SK-N-SH treated with all-trans-retinoic acid at 6 μM for 48 hours (cell line): ENCODE results near the gene CSRP1.

Experiments used
- ATAC-seq: fragments of 200-7000 bp; cut with Tn5 transposase; 3 replicates; pipeline ENCODE4 v1.9.1; 2020; ENCODE audit warnings: mild to moderate bottlenecking, moderate library complexity
- ARNTL ChIP-seq: fragments of 450-650 bp; formaldehyde crosslinking; IDR thresholded peaks from 2 replicates; pipeline ENCODE4 v1.5.0; 2020; ENCODE audit warnings: low read depth, mild to moderate bottlenecking, moderate library complexity, borderline replicate concordance
- BACH2 ChIP-seq: fragments of 250-450 bp; sonication (Bioruptor Pico); IDR thresholded peaks from 2 replicates; pipeline ENCODE4 v1.9.0; 2021; ENCODE audit warnings: mild to moderate bottlenecking, borderline replicate concordance
- CSDC2 ChIP-seq: fragments of 250-450 bp; sonication (Bioruptor Pico); IDR thresholded peaks from 2 replicates; pipeline ENCODE4 v1.5.0; 2020; ENCODE audit warnings: mild to moderate bottlenecking, moderate library complexity
- ESRRG ChIP-seq: fragments of 250-450 bp; sonication (Bioruptor Pico); IDR thresholded peaks from 2 replicates; pipeline ENCODE4 v1.6.1; 2021; ENCODE audit warnings: mild to moderate bottlenecking
- GLIS3 ChIP-seq: fragments of 250-450 bp; sonication (Bioruptor Pico); IDR thresholded peaks from 2 replicates; pipeline ENCODE4 v1.5.0; 2020; ENCODE audit warnings: mild to moderate bottlenecking, moderate library complexity
- ISL1 ChIP-seq: fragments of 250-450 bp; sonication (Bioruptor Pico); IDR thresholded peaks from 2 replicates; pipeline ENCODE4 v2.1.2; 2022; ENCODE audit warnings: mild to moderate bottlenecking, moderate library complexity
- OSR1 ChIP-seq: fragments of 250-450 bp; sonication (Bioruptor Pico); IDR thresholded peaks from 2 replicates; pipeline ENCODE4 v1.8.0; 2022; ENCODE audit warnings: moderate library complexity, mild to moderate bottlenecking, inconsistent platforms
- PPARA ChIP-seq: fragments of 250-450 bp; sonication (Bioruptor Pico); IDR thresholded peaks from 2 replicates; pipeline ENCODE4 v1.5.0; 2020; ENCODE audit warnings: mild to moderate bottlenecking, borderline replicate concordance
- TCF4 ChIP-seq: fragments of 250-450 bp; sonication (Bioruptor Pico); IDR thresholded peaks from 2 replicates; pipeline ENCODE4 v1.8.0; 2021; ENCODE audit warnings: mild to moderate bottlenecking, moderate library complexity, borderline replicate concordance
- TOX ChIP-seq: fragments of 250-450 bp; sonication (Bioruptor Pico); IDR thresholded peaks from 2 replicates; pipeline ENCODE4 v1.8.0; 2021; ENCODE audit warnings: mild to moderate bottlenecking, moderate library complexity, borderline replicate concordance
- ZC3H10 ChIP-seq: fragments of 250-450 bp; sonication (Bioruptor Pico); IDR thresholded peaks from 2 replicates; pipeline ENCODE4 v1.5.1; 2021; ENCODE audit warnings: mild to moderate bottlenecking, moderate library complexity
- ZFP3 ChIP-seq: fragments of 250-450 bp; sonication (Bioruptor Pico); IDR thresholded peaks from 2 replicates; pipeline ENCODE4 v1.5.0; 2020; ENCODE audit warnings: mild to moderate bottlenecking, moderate library complexity
- ZFP30 ChIP-seq: fragments of 450-650 bp; formaldehyde crosslinking; IDR thresholded peaks from 2 replicates; pipeline ENCODE4 v1.5.0; 2022; ENCODE audit warnings: mild to moderate bottlenecking, moderate library complexity
- ZNF565 ChIP-seq: fragments of 450-650 bp; formaldehyde crosslinking; conservative IDR thresholded peaks from 2 replicates; pipeline ENCODE4 v1.5.0; 2020; ENCODE audit warnings: low read depth, mild to moderate bottlenecking, moderate library complexity
- ZNF8 ChIP-seq: fragments of 450-650 bp; formaldehyde crosslinking; IDR thresholded peaks from 2 replicates; pipeline ENCODE4 v1.5.0; 2020; ENCODE audit warnings: mild to moderate bottlenecking, moderate library complexity
- TF ChIP-seq, protein P1 (sequence below): fragments of 250-450 bp; sonication (Bioruptor Pico); IDR thresholded peaks from 2 replicates; pipeline ENCODE4 v1.5.0; 2020; ENCODE audit warnings: mild to moderate bottlenecking, moderate library complexity
- TF ChIP-seq, protein P2 (sequence below): fragments of 250-450 bp; sonication (Bioruptor Pico); IDR thresholded peaks from 2 replicates; pipeline ENCODE4 v1.5.1; 2020; ENCODE audit warnings: low read depth, mild to moderate bottlenecking, moderate library complexity
- TF ChIP-seq, protein P3 (sequence below): fragments of 250-450 bp; sonication (Bioruptor Pico); IDR thresholded peaks from 2 replicates; pipeline ENCODE4 v1.5.1; 2021; ENCODE audit warnings: mild to moderate bottlenecking, moderate library complexity

Gene CSRP1

DNA sequence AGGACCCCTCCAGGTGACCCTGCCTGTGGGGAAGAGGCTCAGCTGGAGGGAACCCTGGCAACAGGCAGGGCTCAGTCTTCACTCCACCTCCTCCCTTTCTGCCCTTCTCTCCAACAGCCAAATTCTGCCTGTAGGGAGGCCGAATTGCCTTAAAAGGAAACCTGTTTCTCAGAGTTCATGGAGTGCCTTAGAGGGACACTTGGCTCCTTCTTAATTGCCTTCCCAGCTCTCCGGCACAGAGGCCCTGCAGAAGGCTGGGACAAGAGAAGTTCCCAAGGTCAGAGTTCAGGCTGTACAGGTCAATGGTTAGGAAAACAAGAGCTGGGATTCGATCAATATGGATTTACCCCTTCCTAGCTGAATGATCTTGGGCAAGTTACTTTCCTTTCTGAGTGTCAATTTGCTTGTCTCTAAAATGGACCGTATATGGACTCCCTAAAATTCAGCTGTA lies 6.2 kb downstream of the CSRP1 start:
- TF ChIP-seq ISL1 (CRISPR knock-in tag) (no peak), ZFP3 (CRISPR knock-in tag) (no peak), OSR1 (CRISPR knock-in tag) (no peak), ZNF565 (no peak), TCF4 (CRISPR knock-in tag) (no peak), CSDC2 (CRISPR knock-in tag) (no peak), ZC3H10 (CRISPR knock-in tag) (no peak)
- TF ChIP-seq, protein P1, sequence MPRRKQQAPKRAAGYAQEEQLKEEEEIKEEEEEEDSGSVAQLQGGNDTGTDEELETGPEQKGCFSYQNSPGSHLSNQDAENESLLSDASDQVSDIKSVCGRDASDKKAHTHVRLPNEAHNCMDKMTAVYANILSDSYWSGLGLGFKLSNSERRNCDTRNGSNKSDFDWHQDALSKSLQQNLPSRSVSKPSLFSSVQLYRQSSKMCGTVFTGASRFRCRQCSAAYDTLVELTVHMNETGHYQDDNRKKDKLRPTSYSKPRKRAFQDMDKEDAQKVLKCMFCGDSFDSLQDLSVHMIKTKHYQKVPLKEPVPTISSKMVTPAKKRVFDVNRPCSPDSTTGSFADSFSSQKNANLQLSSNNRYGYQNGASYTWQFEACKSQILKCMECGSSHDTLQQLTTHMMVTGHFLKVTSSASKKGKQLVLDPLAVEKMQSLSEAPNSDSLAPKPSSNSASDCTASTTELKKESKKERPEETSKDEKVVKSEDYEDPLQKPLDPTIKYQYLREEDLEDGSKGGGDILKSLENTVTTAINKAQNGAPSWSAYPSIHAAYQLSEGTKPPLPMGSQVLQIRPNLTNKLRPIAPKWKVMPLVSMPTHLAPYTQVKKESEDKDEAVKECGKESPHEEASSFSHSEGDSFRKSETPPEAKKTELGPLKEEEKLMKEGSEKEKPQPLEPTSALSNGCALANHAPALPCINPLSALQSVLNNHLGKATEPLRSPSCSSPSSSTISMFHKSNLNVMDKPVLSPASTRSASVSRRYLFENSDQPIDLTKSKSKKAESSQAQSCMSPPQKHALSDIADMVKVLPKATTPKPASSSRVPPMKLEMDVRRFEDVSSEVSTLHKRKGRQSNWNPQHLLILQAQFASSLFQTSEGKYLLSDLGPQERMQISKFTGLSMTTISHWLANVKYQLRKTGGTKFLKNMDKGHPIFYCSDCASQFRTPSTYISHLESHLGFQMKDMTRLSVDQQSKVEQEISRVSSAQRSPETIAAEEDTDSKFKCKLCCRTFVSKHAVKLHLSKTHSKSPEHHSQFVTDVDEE (CRISPR knock-in tag) = no peak
- TF ChIP-seq, protein P2, sequence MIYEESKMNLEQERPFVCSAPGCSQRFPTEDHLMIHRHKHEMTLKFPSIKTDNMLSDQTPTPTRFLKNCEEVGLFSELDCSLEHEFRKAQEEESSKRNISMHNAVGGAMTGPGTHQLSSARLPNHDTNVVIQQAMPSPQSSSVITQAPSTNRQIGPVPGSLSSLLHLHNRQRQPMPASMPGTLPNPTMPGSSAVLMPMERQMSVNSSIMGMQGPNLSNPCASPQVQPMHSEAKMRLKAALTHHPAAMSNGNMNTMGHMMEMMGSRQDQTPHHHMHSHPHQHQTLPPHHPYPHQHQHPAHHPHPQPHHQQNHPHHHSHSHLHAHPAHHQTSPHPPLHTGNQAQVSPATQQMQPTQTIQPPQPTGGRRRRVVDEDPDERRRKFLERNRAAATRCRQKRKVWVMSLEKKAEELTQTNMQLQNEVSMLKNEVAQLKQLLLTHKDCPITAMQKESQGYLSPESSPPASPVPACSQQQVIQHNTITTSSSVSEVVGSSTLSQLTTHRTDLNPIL (CRISPR knock-in tag) = no peak
- TF ChIP-seq, protein P3, sequence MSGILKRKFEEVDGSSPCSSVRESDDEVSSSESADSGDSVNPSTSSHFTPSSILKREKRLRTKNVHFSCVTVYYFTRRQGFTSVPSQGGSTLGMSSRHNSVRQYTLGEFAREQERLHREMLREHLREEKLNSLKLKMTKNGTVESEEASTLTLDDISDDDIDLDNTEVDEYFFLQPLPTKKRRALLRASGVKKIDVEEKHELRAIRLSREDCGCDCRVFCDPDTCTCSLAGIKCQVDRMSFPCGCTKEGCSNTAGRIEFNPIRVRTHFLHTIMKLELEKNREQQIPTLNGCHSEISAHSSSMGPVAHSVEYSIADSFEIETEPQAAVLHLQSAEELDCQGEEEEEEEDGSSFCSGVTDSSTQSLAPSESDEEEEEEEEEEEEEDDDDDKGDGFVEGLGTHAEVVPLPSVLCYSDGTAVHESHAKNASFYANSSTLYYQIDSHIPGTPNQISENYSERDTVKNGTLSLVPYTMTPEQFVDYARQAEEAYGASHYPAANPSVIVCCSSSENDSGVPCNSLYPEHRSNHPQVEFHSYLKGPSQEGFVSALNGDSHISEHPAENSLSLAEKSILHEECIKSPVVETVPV (CRISPR knock-in tag) = no peak
- ATAC-seq = no peak

DNA sequence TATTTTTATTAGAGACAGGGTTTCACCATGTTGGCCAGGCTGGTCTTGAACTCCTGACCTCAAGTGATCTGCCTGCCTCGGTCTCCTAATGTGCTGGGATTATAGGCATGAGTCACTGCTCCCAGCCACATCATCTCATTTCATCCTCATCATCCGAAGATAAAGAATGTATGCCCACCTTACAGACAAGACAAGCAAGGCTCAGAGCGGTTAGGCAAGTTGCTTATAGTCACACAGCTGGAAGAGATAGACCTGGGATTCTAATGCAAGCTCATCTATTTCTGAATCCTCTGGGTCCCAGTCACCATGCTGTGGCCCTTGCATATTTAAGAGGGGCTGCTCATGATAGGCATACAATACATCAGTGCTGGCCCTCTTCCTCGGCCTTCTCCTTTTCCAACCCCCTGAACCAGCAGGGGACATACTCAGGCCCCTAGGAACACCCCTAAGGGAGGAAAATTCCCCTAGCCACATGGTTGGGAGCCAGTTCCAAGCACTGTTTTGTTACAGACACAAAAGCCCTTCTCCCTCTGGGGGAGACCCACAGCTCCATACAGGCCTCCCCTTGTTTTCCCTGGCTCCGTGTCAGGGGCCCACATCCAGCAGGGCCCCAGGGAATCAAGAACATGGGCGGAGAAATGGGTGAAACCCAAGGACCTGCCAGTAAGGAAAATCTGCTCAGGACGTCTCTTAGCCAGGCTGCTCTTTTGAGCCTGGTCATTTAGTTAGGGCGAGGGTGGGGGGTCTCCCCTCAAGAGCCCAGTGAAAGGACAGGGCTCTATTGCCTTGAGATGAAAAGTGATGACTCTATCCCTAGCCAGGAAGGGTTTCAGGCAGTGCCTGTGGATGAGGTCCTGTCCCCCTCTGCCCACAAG lies 6.9 kb downstream of the CSRP1 start:
- ATAC-seq = no peak
- TF ChIP-seq TOX (no peak), ZC3H10 (CRISPR knock-in tag) (0 out of 2 replicates have a peak, but pooled peaks have one; percentile 10), ZNF8 (CRISPR knock-in tag) (no peak)
- TF ChIP-seq, protein P2 (CRISPR knock-in tag) = no peak

DNA sequence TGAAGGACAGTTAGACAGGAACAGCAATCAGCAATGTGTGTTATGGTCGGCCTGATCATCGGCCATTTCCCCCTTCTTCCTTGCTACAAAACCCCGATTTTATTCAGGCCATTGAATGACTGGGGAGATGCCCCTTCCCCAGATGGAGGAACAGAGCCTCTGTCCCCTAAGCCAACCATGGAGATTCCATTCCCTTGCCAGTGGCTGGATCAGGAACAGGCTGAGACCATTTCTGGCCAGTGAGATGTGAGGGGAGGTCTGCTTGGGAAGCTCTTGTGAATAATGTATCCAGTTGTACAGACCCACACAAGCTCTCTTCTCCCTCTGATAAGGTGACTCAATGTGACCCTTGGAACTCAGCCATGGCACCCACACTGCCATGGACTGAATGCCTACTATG lies 7.7 kb downstream of the CSRP1 start:
- TF ChIP-seq, protein P2 (CRISPR knock-in tag) = no peak
- TF ChIP-seq ZC3H10 (CRISPR knock-in tag) = no peak
- TF ChIP-seq ZNF8 (CRISPR knock-in tag) = no peak
- no peak for TF ChIP-seq ESRRG (CRISPR knock-in tag)
- TF ChIP-seq ZNF565 = no peak
- no peak for TF ChIP-seq GLIS3 (CRISPR knock-in tag)
- TF ChIP-seq, protein P1 (CRISPR knock-in tag) = no peak
- TF ChIP-seq ARNTL = no peak
- TF ChIP-seq ZFP30 = no peak
- TF ChIP-seq TCF4 (CRISPR knock-in tag) = no peak
- no peak for TF ChIP-seq PPARA (CRISPR knock-in tag)
- TF ChIP-seq, protein P3 (CRISPR knock-in tag) = no peak
- TF ChIP-seq BACH2 = no peak
- no peak for TF ChIP-seq OSR1 (CRISPR knock-in tag)
- ATAC-seq = no peak
